ENCODE measurements around the gene E2F4.
A peak's percentile ranks its signal among the peaks of the same experiment; 100 is the strongest.

The E2F4 gene

GRCh38 chr16:67230809-67231660 is 39.1 kb downstream of the E2F4 start:
- no peak for DNase-seq (ENCODE audit: extremely low read depth in 1 of 2, low read depth in 1 of 2)

DNA sequence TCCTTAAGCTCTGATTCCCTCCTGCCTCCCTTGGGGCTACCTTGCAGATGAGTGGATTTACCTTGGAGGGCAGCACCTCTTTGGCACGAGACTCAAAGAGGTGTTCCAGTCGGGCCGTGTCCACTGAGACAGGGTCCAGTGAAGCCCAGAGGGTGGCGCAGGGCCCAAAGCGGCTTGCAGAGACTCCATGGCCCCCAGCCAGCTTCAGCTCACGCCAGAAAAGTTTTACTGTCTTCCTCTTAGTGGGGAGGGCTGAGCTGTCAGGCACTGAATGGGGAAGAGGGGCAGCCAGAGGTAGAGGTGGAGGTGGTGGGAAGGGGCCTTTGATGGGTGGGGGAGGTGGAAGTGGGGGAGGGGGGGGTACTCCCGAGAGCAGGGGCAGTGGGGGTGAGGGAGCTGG is 41.6 kb downstream of the E2F4 start:
- no peak for DNase-seq (ENCODE audit: extremely low read depth in 1 of 2, low read depth in 1 of 2)

- DNase-seq (ENCODE audit: extremely low read depth in 1 of 2, low read depth in 1 of 2) = no peak
Observed at GRCh38 chr16:67234180-67234597, 42.2 kb downstream of the E2F4 start.

DNA sequence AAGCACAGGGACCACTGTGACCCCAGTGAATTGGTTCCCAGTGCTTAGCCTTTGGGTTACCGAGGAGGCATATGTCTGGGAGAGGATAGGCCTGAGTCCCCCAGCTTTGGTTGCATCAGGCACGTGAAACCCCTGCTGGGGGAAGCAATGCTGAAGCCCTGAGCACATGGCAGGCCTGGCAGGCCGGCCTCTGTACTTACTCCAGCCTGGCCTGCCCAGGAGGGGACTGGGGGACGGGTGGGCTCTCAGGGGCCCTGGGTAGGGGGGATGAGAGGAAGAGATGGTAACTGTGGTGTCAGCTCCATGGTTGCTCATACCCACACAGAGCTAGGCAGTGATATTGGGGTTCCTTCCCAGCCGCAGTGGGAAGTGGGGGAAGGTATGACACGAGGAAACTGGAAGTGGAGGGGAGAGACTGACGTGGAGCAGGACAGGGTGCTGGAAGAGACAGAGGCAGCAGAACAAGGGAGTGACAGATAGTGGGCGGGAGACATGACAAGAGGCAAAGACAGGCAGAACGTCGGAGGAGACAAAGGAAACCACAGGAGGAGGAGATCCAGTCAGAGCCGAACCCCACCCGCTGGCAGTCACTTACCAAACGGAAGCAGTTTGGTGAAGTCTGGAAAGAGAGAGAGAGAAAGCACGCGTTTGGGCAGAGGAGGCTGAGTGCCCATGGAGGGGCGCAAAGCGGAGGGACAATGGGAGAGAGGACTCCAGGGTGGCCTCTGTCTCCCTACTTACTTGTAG is 44.0 kb downstream of the E2F4 start:
- no peak for DNase-seq (ENCODE audit: extremely low read depth in 1 of 2, low read depth in 1 of 2)

- no peak for DNase-seq (ENCODE audit: extremely low read depth in 1 of 2, low read depth in 1 of 2)
Observed at GRCh38 chr16:67236563-67237395, 44.8 kb downstream of the E2F4 start.

- DNase-seq (ENCODE audit: extremely low read depth in 1 of 2, low read depth in 1 of 2) = no peak
Observed at GRCh38 chr16:67237396-67238277, 45.7 kb downstream of the E2F4 start.

GRCh38 chr16:67238278-67238575 is 46.3 kb downstream of the E2F4 start:
- DNase-seq (ENCODE audit: extremely low read depth in 1 of 2, low read depth in 1 of 2) = no peak

DNA sequence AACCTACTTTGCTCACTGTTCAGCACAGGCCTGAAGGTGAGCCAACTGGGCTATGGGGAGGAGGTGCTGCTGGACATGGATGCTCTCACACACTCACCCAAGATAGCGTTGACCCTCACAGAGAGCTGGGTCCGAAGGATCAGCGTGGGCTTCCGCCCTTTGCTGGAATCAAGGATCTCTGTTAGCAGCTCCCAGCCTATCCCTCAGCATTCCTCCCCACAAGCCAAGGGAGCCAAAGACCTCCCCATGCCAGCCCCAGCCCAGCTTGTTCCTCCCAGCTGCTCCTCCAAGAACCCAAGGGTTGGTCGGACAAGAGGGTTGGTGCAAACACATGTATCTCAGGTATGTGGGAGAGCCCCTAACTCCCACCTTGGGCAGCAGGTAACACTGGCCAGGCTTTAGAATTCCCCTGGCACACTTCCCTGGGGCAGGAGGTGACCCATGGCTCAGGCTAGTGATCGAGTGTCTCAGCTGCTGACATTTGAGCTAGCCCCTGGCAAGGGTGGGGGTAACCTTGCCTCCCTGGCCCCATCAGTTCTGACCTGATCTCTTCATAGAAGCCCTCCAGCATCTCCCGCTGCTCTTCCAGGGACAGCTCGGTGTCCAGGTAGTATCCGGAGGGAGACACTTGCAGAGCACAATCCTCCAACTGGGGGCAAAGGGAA is 47.0 kb downstream of the E2F4 start:
- DNase-seq (ENCODE audit: extremely low read depth in 1 of 2, low read depth in 1 of 2) = no peak

DNA sequence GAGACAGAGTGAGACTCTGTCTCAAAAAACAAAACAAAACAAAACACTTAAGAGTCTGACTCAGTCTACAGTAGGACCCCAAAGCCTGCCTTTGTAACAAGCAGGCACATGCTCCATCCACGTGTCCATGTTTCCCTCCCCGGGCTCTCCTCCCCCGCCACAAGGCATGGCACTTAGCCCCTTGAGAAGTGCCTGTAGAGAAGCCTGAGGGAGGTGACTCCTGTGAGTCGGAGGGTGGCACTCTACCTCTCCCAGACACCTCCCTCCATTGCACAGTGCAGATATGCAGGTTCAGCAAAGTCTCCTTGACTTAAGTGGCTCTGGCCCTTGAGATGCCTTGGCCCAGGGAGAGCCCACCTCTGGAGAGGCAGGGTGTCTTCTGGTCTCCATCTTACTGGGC is 48.6 kb downstream of the E2F4 start:
- no peak for DNase-seq (ENCODE audit: extremely low read depth in 1 of 2, low read depth in 1 of 2)

DNA sequence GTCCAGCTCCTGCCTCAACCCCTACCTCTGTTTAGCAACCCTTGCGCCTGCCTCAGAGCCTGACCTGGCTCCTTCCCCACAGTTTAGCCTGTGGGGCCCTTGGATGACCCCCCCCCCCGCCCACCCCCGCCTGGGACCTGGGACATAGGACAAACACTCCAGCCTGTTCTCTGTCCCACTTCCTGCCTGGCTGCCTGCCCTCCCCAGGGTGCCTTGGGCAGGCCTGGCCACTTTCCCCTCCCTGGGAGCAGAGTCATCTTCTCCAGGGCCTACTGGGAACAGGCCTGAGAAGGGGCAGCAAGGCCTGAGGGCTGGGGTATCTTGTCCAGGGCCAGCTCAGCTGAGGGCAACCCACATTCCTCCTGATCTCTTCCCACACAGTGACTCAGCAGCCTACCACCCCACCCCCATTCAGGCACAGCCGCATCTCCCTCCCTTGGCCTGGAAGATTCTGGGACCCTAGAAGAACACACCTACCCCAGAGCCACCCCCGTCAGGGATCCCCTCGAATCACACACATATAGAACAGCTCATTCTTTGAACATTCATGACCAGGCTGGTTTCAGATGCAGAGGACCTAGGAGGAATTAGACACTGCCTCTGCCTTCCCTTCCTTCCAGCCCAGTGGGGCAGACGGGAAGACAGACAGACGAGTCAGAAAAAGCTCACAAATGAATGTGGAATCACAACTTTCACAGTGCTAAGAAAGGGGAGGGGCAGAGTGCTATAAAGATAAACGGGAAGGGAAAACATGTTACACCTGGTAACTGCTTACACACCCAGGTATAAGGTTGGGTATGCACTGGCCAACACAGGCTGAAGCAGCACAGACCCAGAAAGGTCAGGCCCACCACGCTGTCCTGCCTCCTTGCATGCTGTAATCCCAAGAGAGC is 49.3 kb downstream of the E2F4 start:
- DNase-seq (ENCODE audit: extremely low read depth in 1 of 2, low read depth in 1 of 2) = no peak

GRCh38 chr16:67242138-67242730 is 50.3 kb downstream of the E2F4 start:
- no peak for DNase-seq (ENCODE audit: extremely low read depth in 1 of 2, low read depth in 1 of 2)

DNA sequence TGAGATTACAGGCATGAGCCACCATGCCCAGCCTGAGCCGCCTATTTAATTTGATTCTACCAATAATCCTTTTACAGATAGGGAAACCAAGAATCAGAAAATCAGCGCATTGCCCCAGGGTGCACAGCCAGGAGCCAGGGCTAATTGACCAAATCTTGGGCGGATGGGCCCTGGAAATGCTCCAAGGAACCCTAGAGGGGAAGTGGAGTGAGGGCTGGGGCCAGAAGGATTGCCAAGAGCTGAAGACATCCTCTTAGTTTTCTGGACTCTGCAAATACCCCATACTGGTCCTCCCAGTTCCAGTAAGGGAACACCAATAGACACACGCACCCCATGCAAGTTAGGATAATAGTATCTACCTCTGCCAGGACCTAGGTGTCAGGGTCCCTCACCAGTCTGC is 51.5 kb downstream of the E2F4 start:
- DNase-seq (ENCODE audit: extremely low read depth in 1 of 2, low read depth in 1 of 2) = no peak

- DNase-seq (ENCODE audit: extremely low read depth in 1 of 2, low read depth in 1 of 2) = peak; percentile 57 to 62
Observed at GRCh38 chr16:67244387-67245185, 52.6 kb downstream of the E2F4 start.

DNA sequence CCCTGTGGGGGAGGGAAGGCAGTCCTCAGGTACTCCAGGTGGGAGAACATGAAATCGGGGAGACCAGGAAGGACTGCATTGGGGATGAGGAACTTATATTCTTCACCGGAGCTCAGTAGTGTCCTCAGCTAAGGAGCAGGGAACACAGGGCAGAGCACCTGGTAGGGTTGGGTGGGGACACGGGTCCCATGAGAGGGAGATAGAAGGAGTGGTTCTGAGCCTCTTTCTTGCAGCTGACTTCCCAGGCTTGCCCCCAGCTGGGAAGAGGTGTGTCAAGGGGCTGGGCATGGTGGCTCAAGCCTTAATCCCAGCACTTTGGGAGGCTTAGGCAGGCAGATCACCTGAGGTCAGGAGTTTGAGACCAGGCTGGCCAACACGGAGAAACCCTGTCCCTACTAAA is 53.2 kb downstream of the E2F4 start:
- DNase-seq (ENCODE audit: extremely low read depth in 1 of 2, low read depth in 1 of 2) = no peak

- no peak for DNase-seq (ENCODE audit: extremely low read depth in 1 of 2, low read depth in 1 of 2)
Observed at GRCh38 chr16:67245674-67246080, 53.7 kb downstream of the E2F4 start.

DNA sequence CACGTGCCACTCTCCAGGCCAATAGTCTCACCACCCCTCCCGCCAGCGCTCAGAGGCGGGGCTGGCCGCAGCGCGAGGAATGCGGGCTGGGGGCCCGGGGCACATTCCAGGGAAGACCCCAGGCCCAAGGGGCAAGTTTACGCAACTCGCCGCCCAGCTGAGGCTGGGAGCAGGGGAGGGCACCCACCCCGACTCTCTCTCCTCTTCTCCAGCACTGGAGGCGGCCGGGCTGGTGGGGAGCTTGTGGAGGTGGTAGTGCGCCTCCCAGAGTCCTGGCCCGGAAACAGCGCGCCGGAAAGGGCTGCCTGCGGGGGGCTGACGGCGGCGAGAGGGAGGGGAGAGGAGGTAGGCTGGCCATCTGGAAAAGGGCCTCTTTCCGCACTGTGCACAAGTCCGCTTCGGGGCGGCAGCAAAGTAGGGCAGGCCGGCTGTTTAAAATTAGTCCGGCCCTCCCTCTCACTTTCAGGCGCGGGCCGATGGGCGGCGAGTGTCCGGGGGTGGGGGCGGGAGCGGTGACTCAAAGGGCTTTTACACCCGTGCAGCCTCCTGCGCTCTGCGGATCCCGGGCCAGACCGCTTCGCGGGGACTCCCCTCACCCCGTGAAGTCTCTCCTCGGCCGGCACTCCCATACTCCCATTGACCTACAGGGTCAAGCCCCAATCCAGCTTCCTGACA is 54.3 kb downstream of the E2F4 start:
- DNase-seq (ENCODE audit: extremely low read depth in 1 of 2, low read depth in 1 of 2) = no peak

- DNase-seq (ENCODE audit: extremely low read depth in 1 of 2, low read depth in 1 of 2) = no peak
Observed at GRCh38 chr16:67246756-67247191, 54.8 kb downstream of the E2F4 start.

Data from activated CD8-positive, alpha-beta memory T cell treated with anti-CD3 and anti-CD28 coated beads for 1 hour (primary cell).